Osteoblast (primary cell): ENCODE results near the gene CA12. TPM values are rescaled to one million over a fixed set of nuclear protein-coding genes. Genes with fewer than 3 reads are reported as not detected.

Source experiments
- DNase-seq: peaks from one replicate; pipeline ENCODE4 v3.0.0; 2011; ENCODE audit warnings: low spot score, mixed read lengths; ENCODE audit not compliant: insufficient read length; ENCODE audit errors: missing footprints
- H2AFZ ChIP-seq: 2 replicates; pipeline ENCODE4 v1.6.0; 2011; ENCODE audit warnings: mild to moderate bottlenecking, low read length
- H3K27ac ChIP-seq: 2 replicates; pipeline ENCODE4 v1.5.1; 2011; ENCODE audit warnings: mild to moderate bottlenecking, low read depth, low read length, moderate library complexity
- H3K27me3 ChIP-seq: 2 replicates; pipeline ENCODE4 v1.6.0; 2012; ENCODE audit warnings: mild to moderate bottlenecking, control low read depth, inconsistent platforms, low read length, moderate library complexity; ENCODE audit not compliant: insufficient read depth
- H3K36me3 ChIP-seq: 2 replicates; pipeline ENCODE4 v1.5.1; 2011; ENCODE audit warnings: mild to moderate bottlenecking, low read length, control low read depth, moderate library complexity; ENCODE audit not compliant: insufficient read depth
- H3K4me1 ChIP-seq: 2 replicates; pipeline ENCODE4 v1.5.1; 2011; ENCODE audit warnings: mild to moderate bottlenecking, low read length, control low read depth, moderate library complexity; ENCODE audit not compliant: insufficient read depth
- H3K4me2 ChIP-seq: 2 replicates; pipeline ENCODE4 v1.6.0; 2011; ENCODE audit warnings: mild to moderate bottlenecking, low read length; ENCODE audit not compliant: insufficient read depth
- H3K4me3 ChIP-seq: fragments of 200-600 bp; sonication (generic); 3 replicates; pipeline ENCODE4 v1.5.1; 2012; ENCODE audit warnings: mild to moderate bottlenecking, low read length, inconsistent platforms; ENCODE audit not compliant: insufficient read depth
- H3K79me2 ChIP-seq: 2 replicates; pipeline ENCODE4 v1.6.0; 2012; ENCODE audit warnings: mild to moderate bottlenecking, low read length, control low read depth, inconsistent platforms; ENCODE audit not compliant: insufficient read depth
- H3K9me3 ChIP-seq: 2 replicates; pipeline ENCODE4 v1.5.1; 2011; ENCODE audit warnings: low read depth, low read length, control low read depth
- H4K20me1 ChIP-seq: 2 replicates; pipeline ENCODE4 v1.6.0; 2012; ENCODE audit warnings: mild to moderate bottlenecking, low read length, control low read depth; ENCODE audit not compliant: insufficient read depth
- total RNA-seq: library from RNA; depleted of rRNA; stranded (reverse); fragments of >200 nt; gene quantifications from 2 replicates; pipeline ENCODE4 v1.2.3, GENCODE V29; 2012
- TF ChIP-seq, protein P1 (sequence below): IDR thresholded peaks from 2 replicates; pipeline ENCODE4 v1.5.1; 2011; ENCODE audit warnings: mild to moderate bottlenecking, low read depth, low read length, moderate library complexity; ENCODE audit errors: extremely low read depth

CA12 gene
- total RNA-seq, 1 donor, result 107 TPM

DNA sequence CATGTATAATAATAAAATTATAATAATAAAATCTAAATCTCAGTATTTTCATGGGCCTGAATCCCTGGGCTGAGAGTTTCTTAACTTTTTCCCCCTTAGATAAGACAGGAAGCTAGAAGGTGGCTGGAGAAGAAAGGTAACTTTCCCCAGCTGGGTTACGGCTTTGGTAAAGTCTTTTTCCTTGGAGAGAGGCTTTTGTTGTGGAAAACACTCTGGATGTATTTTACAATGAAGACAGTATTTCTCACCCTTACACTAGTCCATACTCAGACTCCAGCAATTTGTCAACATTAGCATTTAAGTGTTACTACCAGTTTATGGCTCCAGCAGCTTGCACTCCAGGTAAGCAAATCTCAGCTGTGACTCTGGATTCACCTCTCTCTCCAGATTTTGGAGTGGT is 69.4 kb downstream of the CA12 start:
- TF ChIP-seq, protein P1, sequence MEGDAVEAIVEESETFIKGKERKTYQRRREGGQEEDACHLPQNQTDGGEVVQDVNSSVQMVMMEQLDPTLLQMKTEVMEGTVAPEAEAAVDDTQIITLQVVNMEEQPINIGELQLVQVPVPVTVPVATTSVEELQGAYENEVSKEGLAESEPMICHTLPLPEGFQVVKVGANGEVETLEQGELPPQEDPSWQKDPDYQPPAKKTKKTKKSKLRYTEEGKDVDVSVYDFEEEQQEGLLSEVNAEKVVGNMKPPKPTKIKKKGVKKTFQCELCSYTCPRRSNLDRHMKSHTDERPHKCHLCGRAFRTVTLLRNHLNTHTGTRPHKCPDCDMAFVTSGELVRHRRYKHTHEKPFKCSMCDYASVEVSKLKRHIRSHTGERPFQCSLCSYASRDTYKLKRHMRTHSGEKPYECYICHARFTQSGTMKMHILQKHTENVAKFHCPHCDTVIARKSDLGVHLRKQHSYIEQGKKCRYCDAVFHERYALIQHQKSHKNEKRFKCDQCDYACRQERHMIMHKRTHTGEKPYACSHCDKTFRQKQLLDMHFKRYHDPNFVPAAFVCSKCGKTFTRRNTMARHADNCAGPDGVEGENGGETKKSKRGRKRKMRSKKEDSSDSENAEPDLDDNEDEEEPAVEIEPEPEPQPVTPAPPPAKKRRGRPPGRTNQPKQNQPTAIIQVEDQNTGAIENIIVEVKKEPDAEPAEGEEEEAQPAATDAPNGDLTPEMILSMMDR, result no peak
- Histone ChIP-seq H3K36me3 (no peaks in the 10 kb centered on the region), H3K79me2 (no peaks in the 10 kb centered on the region), H3K9me3 (no peaks in the 10 kb centered on the region), H3K4me3 (no peak overlapping the region), H3K4me2 (no peak overlapping the region), H3K4me1 (no peaks in the 10 kb centered on the region), H3K27ac (no peak overlapping the region), H4K20me1 (no peaks in the 10 kb centered on the region), H3K27me3 (no peaks in the 10 kb centered on the region), H2AFZ (no peak overlapping the region)
- no peak for DNase-seq

DNA sequence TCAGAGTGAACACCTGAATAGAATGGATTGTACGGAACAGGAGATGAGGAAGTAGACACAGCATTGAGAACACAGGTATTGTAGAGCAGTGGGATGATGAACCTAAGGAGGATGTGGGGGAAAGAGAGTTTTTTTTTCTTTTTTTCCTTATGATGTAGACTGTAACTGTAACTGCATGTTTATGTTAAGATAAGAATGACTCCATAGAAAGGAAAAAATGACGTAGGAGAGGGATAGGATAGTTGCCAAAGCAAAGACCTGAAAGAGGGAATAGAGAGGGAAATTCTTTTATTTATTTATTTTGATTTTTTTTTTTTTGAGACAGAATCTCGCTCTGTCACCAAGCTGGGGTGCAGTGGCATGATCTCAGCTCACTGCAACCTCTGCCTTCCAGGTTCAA is 71.0 kb downstream of the CA12 start:
- DNase-seq, result no peak

DNA sequence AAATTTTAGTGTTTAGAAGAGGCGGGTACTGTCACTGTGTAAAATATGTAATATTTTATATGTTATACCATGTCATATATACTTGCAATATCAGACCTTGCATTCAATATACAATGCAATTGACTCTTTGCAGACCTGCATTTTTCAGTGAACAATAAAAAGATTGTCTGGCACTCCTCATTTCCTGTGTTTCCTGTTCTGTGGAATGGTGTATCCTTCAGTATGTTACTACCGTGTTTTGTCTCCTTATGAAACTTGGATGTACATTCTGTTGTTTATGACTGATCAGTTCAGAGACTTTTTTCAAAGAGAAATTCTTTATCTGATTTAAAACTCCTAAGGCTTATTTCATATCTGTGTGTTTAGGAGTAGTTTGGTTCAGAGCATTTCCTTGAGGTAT is 72.7 kb downstream of the CA12 start:
- Histone ChIP-seq H3K79me2 (no peaks in the 10 kb centered on the region), H3K36me3 (peaks cover 18% of the 10 kb centered on the region), H4K20me1 (no peaks in the 10 kb centered on the region), H3K4me1 (no peaks in the 10 kb centered on the region), H3K27me3 (no peaks in the 10 kb centered on the region), H3K9me3 (no peaks in the 10 kb centered on the region), H2AFZ (no peak overlapping the region), H3K27ac (no peak overlapping the region), H3K4me3 (no peak overlapping the region), H3K4me2 (no peak overlapping the region)
- no peak for DNase-seq
- TF ChIP-seq, protein P1, result no peak

More for the DNA sequence above, 71.0 kb downstream of the CA12 start:
- no peak overlapping the region for H2AFZ ChIP-seq
- peaks cover 12% of the 10 kb centered on the region for H3K36me3 ChIP-seq
- no peaks in the 10 kb centered on the region for H3K4me1 ChIP-seq
- H3K9me3 ChIP-seq, result no peaks in the 10 kb centered on the region
- H3K79me2 ChIP-seq, result no peaks in the 10 kb centered on the region
- no peak overlapping the region for H3K27ac ChIP-seq
- TF ChIP-seq, protein P1, result no peak
- H4K20me1 ChIP-seq, result no peaks in the 10 kb centered on the region
- H3K4me3 ChIP-seq, result no peak overlapping the region
- H3K4me2 ChIP-seq, result no peak overlapping the region
- H3K27me3 ChIP-seq, result no peaks in the 10 kb centered on the region

DNA sequence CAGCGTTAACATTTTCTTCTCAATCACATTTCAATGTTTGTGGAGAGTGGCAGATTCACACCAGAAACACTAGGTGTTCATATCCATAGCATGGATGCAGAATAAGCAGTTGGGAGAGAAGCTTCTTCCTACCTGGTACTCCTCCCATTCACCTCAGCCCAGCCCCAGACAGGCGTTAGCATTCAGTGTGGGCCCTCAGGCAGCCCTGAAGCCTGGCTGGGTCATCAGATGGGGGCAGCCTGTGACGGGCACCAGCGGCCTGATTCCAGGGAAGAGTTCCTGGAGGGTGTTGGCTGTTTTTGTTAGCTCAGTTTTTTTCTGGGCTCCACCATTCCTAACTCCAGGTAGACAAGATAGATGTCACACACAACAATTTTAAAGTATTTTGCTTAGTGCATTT is 73.2 kb downstream of the CA12 start:
- H3K27ac ChIP-seq, result no peak overlapping the region
- no peaks in the 10 kb centered on the region for H3K27me3 ChIP-seq
- H3K36me3 ChIP-seq, result peaks cover 22% of the 10 kb centered on the region
- no peak overlapping the region for H2AFZ ChIP-seq
- TF ChIP-seq, protein P1, result no peak
- H3K79me2 ChIP-seq, result no peaks in the 10 kb centered on the region
- H4K20me1 ChIP-seq, result no peaks in the 10 kb centered on the region
- no peak for DNase-seq
- no peaks in the 10 kb centered on the region for H3K4me1 ChIP-seq
- H3K9me3 ChIP-seq, result no peaks in the 10 kb centered on the region
- H3K4me3 ChIP-seq, result no peak overlapping the region
- H3K4me2 ChIP-seq, result no peak overlapping the region
